HAP-1 (cell line): ENCODE data around the gene FAM227B.

Source experiments
- DNase-seq, 2 experiments: peaks; one replicate each; pipeline ENCODE4 v3.0.0-alpha.2; 2016 to 2020; ENCODE audit warnings: low spot score in 2 of 2
- H3K27me3 ChIP-seq: fragments of 250-450 bp; sonication (Bioruptor Pico); 2 replicates; pipeline ENCODE4 v1.5.1; 2020; ENCODE audit warnings: low read depth, mild to moderate bottlenecking, moderate library complexity
- H3K36me3 ChIP-seq: fragments of 250-450 bp; sonication (Bioruptor Pico); replicated peaks from 2 replicates; pipeline ENCODE4 v1.5.1; 2020; ENCODE audit warnings: mild to moderate bottlenecking
- H3K4me1 ChIP-seq: fragments of 250-450 bp; sonication (Bioruptor Pico); 2 replicates; pipeline ENCODE4 v1.5.1; 2020; ENCODE audit warnings: mild to moderate bottlenecking
- H3K4me3 ChIP-seq: fragments of 250-450 bp; sonication (Bioruptor Pico); 2 replicates; pipeline ENCODE4 v1.5.1; 2020; ENCODE audit warnings: mild to moderate bottlenecking, moderate library complexity
- H3K9me3 ChIP-seq: fragments of 250-450 bp; sonication (Bioruptor Pico); 2 replicates; pipeline ENCODE4 v1.5.1; 2020; ENCODE audit warnings: mild to moderate bottlenecking, moderate library complexity
- in situ Hi-C: fragments of 300-500 bp; cut with MboI; formaldehyde crosslinking; loops from 3 replicates; pipeline ENCODE4 v1.14.3; 2020; ENCODE audit warnings: low sequenced_read_pairs, inconsistent platforms, mixed read lengths

FAM227B gene

DNA sequence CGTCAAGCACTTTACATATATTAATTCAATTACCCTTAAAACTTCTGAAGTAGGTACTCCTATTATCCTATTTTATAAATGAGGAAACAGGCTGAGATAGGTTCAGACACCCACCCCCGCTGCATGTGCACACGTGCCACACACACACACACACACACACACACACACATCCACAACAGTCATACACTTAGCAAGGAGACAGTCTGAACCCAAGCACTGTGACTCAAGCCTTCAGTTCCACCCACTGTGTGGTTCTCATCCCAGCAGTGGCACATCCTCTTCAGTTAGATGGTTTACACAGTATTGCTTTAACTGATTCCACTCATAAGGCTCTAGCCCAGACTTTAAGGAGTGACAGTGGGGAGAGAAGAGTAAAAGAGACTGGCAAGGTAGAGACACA, 288.7 kb downstream of the FAM227B start:
- in situ Hi-C loops: no loop called here
- H3K4me1 ChIP-seq: peaks cover 12% of the 10 kb centered on the region
- no peaks in the 10 kb centered on the region for H3K9me3 ChIP-seq
- no peaks in the 10 kb centered on the region for H3K36me3 ChIP-seq
- H3K27me3 ChIP-seq: no peaks in the 10 kb centered on the region
- DNase-seq: no peak
- H3K4me3 ChIP-seq: no peak overlapping the region

DNA sequence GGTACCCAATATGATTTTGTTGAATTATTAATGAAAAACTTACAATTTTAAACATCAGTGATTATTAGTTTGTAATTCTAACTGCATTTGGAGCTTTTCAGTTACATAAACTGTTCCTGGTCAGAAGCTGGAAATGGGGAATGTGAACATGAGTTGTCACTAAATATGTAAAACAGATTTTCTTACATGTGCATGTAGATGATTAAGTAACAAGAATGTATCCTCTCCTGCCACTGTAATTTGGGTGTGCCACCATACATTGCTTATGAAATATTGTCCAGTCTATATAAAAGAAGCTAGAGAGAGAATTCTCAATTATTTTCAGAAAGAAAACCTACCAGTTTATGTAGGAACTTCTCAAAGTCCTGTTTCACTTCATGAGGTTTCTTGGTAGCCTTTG, 289.2 kb downstream of the FAM227B start:
- Histone ChIP-seq H3K9me3 (no peaks in the 10 kb centered on the region), H3K4me3 (no peak overlapping the region), H3K36me3 (no peaks in the 10 kb centered on the region), H3K27me3 (no peaks in the 10 kb centered on the region), H3K4me1 (peaks cover 12% of the 10 kb centered on the region)
- no peak for DNase-seq
- in situ Hi-C loops: no loop called here

DNA sequence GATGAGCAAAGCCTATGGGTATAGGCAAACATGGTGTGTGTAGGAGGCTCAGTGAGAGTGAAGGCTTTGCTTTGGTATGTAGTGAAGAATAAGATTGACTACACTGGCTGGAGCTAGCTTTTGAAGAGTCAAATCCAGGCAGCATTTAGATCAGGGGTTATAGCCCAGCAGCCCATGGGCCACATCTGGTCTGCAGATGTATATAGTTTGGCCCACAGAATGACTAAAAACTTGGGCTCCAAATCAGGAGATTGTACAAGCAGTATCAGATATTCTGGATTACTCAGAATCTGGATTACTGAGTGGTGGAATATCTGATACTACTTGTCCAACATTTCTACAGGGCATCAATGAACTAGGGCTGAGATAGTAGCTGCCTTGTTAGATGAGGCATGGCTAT, 290.5 kb downstream of the FAM227B start:
- Histone ChIP-seq H3K9me3 (no peaks in the 10 kb centered on the region), H3K4me3 (no peak overlapping the region), H3K36me3 (no peaks in the 10 kb centered on the region), H3K27me3 (no peaks in the 10 kb centered on the region), H3K4me1 (peaks cover 13% of the 10 kb centered on the region)
- in situ Hi-C loops: no loop called here
- no peak for DNase-seq

DNA sequence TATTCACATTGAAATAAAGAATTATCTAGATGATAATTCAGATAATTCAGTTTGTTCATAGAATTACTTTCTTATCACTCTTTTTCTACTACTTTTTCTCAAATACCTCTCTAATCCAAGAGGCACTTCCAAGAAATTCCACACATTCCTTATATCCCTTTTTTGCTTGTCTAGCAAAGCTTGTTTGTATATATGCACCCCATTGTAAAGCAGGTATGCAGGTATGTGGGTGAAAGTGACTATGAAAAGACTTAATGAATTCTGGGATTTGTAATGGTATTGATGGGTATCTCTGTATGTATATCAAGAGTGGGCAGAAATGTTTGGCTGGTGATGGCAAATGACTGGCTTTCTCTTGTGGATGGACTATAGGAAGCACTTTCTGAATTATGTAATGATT, 291.7 kb downstream of the FAM227B start:
- Histone ChIP-seq H3K27me3 (no peaks in the 10 kb centered on the region), H3K4me1 (peaks cover 14% of the 10 kb centered on the region), H3K36me3 (no peaks in the 10 kb centered on the region), H3K4me3 (no peak overlapping the region), H3K9me3 (no peaks in the 10 kb centered on the region)
- DNase-seq: peak in 1 of 2 experiments; percentile 57
- in situ Hi-C loops: no loop called here

DNA sequence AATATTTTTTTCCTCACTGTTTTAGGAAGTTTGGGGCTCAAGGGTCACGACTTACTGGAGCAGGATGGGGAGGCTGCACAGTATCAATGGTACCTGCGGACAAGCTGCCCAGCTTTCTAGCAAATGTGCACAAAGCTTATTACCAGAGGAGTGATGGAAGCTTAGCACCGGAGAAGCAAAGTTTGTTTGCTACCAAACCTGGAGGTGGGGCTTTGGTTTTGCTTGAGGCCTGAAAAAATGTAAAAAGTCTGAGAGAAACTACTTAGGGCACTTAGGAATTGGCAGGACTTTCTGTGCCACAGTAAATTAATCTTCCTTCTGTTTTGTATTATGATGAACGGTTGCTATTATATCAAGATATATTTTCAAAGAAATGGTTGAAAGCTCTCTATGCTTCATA, 292.7 kb downstream of the FAM227B start:
- in situ Hi-C loops: no loop called here
- no peaks in the 10 kb centered on the region for H3K27me3 ChIP-seq
- no peaks in the 10 kb centered on the region for H3K36me3 ChIP-seq
- DNase-seq: no peak
- peaks cover 14% of the 10 kb centered on the region for H3K4me1 ChIP-seq
- H3K9me3 ChIP-seq: no peaks in the 10 kb centered on the region
- H3K4me3 ChIP-seq: no peak overlapping the region

DNA sequence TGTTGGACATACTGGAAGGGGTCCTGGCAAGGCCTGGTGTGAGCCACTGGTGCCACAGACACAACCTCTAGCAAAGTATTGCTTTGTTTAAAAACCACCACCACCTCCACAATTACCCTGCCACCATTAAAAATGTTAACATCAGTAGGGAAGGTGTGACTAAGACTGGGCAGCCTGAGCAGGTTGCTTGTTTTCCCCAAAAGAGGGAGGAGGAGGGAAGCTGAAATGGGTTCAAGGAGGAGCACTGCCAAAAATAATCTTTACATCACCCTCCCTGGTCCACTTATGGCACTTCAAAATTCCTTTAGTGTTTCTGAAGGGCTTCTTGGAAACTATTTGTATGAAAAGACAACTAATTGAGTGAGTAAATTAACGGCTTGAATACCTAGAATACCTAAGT, 297.4 kb downstream of the FAM227B start:
- Histone ChIP-seq H3K4me3 (no peak overlapping the region), H3K27me3 (no peaks in the 10 kb centered on the region), H3K9me3 (no peaks in the 10 kb centered on the region), H3K4me1 (peaks cover 5% of the 10 kb centered on the region), H3K36me3 (no peaks in the 10 kb centered on the region; the same call in 1 of the 2 replicates)
- in situ Hi-C loops: no loop called here
- no peak for DNase-seq

DNA sequence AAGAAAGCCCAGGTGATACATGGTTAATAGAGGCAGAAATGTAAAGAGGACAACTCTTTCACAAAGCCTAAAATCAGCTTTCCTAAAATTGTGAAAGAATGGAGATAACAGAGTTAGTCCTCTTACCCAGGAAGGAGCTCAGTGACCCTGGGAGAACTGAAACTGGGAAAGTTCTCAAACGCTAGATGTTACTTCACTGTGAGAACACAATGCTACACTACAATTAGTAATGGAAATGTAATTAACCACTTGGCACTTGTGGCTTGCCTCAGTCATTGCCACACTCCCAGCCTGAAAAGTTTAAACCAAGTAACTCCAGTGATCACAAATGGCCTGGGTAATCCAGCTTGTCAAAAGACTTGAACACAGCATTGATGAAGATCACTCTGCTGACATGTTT, 300.3 kb downstream of the FAM227B start:
- H3K9me3 ChIP-seq: no peaks in the 10 kb centered on the region
- no peak overlapping the region for H3K4me3 ChIP-seq
- in situ Hi-C loops: no loop called here
- H3K27me3 ChIP-seq: no peaks in the 10 kb centered on the region
- DNase-seq: no peak
- 0 out of 2 replicates have a peak, but pooled peaks cover 2% of the 10 kb centered on the region for H3K4me1 ChIP-seq
- H3K36me3 ChIP-seq: no peaks in the 10 kb centered on the region; the same call in none of the 2 replicates

DNA sequence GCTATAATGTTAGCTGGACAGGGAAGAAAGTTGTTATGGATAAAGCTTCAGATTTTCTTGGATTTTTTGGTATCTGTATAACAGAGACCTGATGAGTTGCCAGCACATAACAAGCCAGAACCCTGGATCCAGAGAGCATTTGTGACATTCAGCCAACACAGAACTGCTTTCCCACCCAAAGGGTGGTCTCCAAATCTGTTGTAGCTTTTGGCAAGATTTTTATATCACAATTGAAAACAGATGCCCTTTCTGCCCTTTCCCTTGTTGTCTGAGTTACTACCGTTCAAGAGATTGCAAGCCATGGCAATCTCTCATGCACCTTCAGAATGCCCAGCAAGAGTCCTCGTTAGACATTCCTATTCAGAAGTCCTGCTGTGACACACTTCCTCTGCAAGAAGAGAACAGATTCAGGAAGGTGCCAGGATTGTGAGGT, 305.2 kb downstream of the FAM227B start:
- Histone ChIP-seq H3K36me3 (no peaks in the 10 kb centered on the region; the same call in none of the 2 replicates), H3K27me3 (no peaks in the 10 kb centered on the region), H3K9me3 (no peaks in the 10 kb centered on the region), H3K4me3 (no peak overlapping the region), H3K4me1 (peaks cover 12% of the 10 kb centered on the region)
- no peak for DNase-seq
- in situ Hi-C loops: no loop called here

DNA sequence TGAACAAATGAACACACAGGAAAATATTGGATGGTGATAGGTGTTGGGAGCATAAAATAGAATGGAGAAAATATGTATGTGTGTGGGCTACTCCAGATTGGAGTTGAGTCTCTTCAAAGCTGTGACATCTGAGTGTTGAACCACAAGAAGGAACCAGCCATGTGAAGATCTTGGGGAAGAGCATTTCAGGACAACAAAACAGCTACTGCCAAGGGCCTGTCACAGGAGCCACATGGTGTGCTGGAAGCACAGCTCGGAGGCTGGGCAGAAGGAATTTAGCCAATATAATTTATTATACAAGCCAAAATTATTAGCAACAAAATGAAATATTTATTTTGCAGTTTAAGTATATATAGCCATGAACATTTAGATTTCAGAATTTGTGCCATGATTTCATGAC, 305.9 kb downstream of the FAM227B start:
- Histone ChIP-seq H3K9me3 (no peaks in the 10 kb centered on the region), H3K4me1 (peaks cover 19% of the 10 kb centered on the region), H3K36me3 (no peaks in the 10 kb centered on the region; the same call in 1 of the 2 replicates), H3K4me3 (no peak overlapping the region), H3K27me3 (no peaks in the 10 kb centered on the region)
- DNase-seq: no peak
- in situ Hi-C loops: no loop called here

DNA sequence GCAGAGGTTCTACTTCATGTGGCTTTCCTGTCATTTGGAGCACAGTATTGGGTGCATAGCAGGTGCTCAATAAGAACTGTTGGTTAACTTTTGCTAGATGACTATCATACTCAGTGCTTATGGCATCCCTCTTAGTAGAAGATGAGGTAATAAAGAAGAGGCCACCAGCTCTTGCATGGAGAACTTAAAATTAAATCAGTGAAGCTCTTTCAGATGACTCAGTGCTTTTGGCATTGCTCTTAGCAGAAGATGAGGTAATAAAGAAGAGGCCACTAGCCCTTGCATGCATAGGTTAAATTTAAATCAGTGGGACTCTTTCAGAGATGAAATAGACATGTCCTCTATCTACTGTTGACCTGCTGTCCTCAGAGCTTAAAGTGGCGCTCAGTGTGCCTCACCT, 307.0 kb downstream of the FAM227B start:
- H3K27me3 ChIP-seq: no peaks in the 10 kb centered on the region
- in situ Hi-C loops: no loop called here

DNA sequence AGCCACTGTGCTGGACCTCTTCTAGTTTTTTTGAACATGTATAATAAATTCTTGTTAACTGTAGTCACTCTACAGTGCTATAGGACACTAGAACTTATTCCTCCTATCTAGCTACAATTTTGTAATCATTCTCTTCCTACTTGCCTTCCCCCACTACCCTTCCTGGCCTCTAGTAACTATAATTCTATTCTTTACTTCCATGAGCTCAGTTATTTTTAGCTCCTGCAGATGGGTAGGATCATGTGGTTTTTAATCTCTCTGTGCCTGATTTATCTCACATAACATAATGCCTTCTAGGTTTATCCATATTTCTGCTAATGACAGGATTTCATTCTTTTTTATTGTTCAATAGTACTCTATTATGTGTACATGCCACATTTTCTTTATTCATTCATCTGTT, 310.7 kb downstream of the FAM227B start:
- no peak for DNase-seq
- no peak overlapping the region for H3K4me3 ChIP-seq

More for the DNA sequence above, 307.0 kb downstream of the FAM227B start:
- Histone ChIP-seq H3K4me1 (peaks cover 19% of the 10 kb centered on the region), H3K36me3 (no peaks in the 10 kb centered on the region; the same call in 1 of the 2 replicates), H3K9me3 (no peaks in the 10 kb centered on the region), H3K4me3 (no peak overlapping the region)
- DNase-seq: no peak

DNA sequence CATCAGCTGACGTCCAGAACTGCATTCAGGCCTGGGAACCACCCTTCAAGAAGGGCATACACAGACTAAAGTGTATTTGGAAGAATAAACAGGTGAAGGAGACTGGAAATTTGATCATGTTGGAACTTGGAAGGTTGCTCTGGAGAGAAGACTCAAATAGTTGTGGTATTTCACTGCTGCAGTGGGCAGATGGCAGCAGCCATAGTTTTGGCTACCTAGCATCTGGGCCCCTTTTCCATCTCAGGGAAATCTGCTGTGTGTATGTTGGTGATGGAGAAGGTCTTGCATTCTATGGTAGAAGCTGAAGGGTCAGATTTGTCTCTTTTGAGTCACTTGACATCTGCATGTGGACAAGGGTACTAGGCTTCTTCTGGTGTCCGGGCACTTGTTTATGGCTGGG, 311.9 kb downstream of the FAM227B start:
- Histone ChIP-seq H3K36me3 (peaks cover 5% of the 10 kb centered on the region), H3K27me3 (no peaks in the 10 kb centered on the region), H3K4me1 (peaks cover 19% of the 10 kb centered on the region), H3K9me3 (no peaks in the 10 kb centered on the region), H3K4me3 (no peak overlapping the region)
- DNase-seq: no peak
- in situ Hi-C loops: no loop called here

More for the DNA sequence above, 310.7 kb downstream of the FAM227B start:
- Histone ChIP-seq H3K27me3 (no peaks in the 10 kb centered on the region), H3K36me3 (no peaks in the 10 kb centered on the region), H3K9me3 (no peaks in the 10 kb centered on the region), H3K4me1 (peaks cover 19% of the 10 kb centered on the region)
- in situ Hi-C loops: no loop called here

DNA sequence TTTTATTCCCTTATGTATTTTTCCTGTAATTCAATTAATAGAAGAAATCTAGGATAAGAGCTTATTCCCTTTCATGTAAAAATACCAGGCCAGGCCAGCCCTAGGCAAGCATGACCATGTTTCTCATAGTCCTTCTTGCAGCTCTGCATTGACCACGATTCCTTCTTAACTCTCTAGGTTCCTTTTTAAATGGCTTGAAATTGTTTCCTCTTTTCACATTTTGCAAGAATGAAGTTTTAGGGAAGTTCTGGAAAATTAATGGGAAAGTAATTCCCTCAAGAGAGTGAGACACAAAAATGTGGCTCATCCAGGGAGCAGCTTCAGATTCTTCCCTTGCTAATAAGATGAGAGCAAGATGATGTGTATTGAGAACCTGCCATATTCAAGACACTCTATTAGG, 314.1 kb downstream of the FAM227B start:
- DNase-seq: no peak
- in situ Hi-C loops: no loop called here
- peaks cover 17% of the 10 kb centered on the region for H3K4me1 ChIP-seq
- peaks cover 5% of the 10 kb centered on the region for H3K36me3 ChIP-seq
- H3K4me3 ChIP-seq: no peak overlapping the region
- H3K27me3 ChIP-seq: no peaks in the 10 kb centered on the region
- no peaks in the 10 kb centered on the region for H3K9me3 ChIP-seq

DNA sequence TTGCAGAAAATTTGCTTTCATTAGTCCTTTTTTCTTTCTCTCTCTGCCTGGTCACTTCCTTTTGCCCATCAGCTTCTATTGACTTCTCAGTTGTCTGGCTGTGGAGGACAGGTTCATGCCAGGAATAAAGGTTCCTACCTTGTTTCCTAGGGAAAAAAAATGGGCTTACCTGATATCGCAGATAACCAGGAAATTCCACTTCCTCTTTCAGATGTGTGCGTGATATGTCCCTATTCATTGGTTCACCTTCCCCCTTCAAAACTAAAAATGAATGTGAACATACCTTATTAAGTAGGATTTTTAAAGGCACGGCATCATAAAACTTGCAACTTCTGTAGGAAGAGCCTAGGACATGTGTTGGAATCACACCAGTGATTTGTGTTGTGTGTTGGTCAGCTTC, 317.6 kb downstream of the FAM227B start:
- Histone ChIP-seq H3K27me3 (no peaks in the 10 kb centered on the region), H3K9me3 (no peaks in the 10 kb centered on the region), H3K4me1 (no peaks in the 10 kb centered on the region), H3K36me3 (peaks cover 5% of the 10 kb centered on the region), H3K4me3 (no peak overlapping the region)
- in situ Hi-C loops: no loop called here
- DNase-seq: no peak

DNA sequence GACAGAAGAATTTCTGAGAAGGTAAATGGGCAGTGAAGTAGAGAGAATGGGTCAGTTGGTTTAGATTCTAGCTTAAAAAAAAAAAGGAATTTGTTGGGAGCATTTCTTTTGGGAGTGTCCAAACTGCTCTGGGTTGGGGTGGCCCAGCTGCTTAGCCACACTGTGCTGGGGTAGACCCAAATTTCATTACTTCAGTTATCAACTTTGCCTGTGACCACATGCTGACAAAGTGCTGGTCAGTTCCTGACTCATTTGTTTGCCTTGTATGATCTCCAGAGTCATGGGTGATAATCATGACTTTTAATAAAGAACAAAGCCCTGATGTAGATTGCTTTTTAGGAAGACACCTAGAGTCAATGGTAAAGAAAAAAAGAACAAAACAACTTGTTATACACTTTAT, 319.1 kb downstream of the FAM227B start:
- H3K27me3 ChIP-seq: no peaks in the 10 kb centered on the region
- in situ Hi-C loops: no loop called here

More for the DNA sequence above, 319.1 kb downstream of the FAM227B start:
- Histone ChIP-seq H3K4me1 (no peaks in the 10 kb centered on the region), H3K9me3 (no peaks in the 10 kb centered on the region), H3K36me3 (peaks cover 5% of the 10 kb centered on the region), H3K4me3 (no peak overlapping the region)
- no peak for DNase-seq
